Naive thymus-derived CD4-positive, alpha-beta T cell (primary cell): ENCODE measurements around the gene OOSP2. TPM values are rescaled to one million over a fixed set of nuclear protein-coding genes. Genes with fewer than 3 reads are reported as not detected.

ENCODE experiments used
- ATAC-seq: fragments of 150-1000 bp; cut with Tn5 transposase; 2 replicates; pipeline ENCODE4 v1.10.0; 2021; ENCODE audit warnings: mild to moderate bottlenecking, moderate library complexity
- CTCF ChIA-PET: fragments of 350-600 bp; sonication (Branson Sonifier 250); formaldehyde crosslinking; loops from one replicate; lab custom pipeline; 2021; ENCODE audit warnings: antibody characterized with exemption; lab: Charles Lee
- POLR2A ChIA-PET: fragments of 350-600 bp; sonication (Branson Sonifier 250); formaldehyde crosslinking; loops from one replicate; lab custom pipeline; 2021; ENCODE audit warnings: antibody characterized with exemption, inconsistent platforms; lab: Charles Lee
- DNase-seq, 9 donors: peaks; one replicate each; pipeline versions ENCODE4 v3.0.0 to v3.0.0-alpha.2; 2020 to 2022; ENCODE audit warnings: mixed read lengths in 1 of 9
- H3K27ac ChIP-seq: one replicate; pipeline ENCODE4 v1.7.0; 2013; ENCODE audit warnings: mild to moderate bottlenecking, low read depth, low read length, moderate library complexity
- H3K27me3 ChIP-seq, 2 donors: one replicate each; pipeline ENCODE4 v1.7.0; 2013; ENCODE audit warnings: low read length in 2 of 2, mild to moderate bottlenecking in 2 of 2, moderate library complexity in 2 of 2; ENCODE audit not compliant: control insufficient read depth in 2 of 2, insufficient read depth in 2 of 2
- H3K36me3 ChIP-seq, 3 experiments: 1 replicate in 2 of 3; 2 replicates in 1 of 3; pipeline ENCODE4 v1.7.0; 2013; ENCODE audit warnings: low read length in 3 of 3, mild to moderate bottlenecking in 3 of 3, moderate library complexity in 1 of 3; ENCODE audit not compliant: insufficient read depth in 3 of 3, control insufficient read depth in 2 of 3
- H3K4me1 ChIP-seq, 2 donors: one replicate each; pipeline ENCODE4 v1.7.0; 2013; ENCODE audit warnings: low read length in 2 of 2, mild to moderate bottlenecking in 2 of 2, moderate library complexity in 1 of 2; ENCODE audit not compliant: control insufficient read depth in 2 of 2, insufficient read depth in 2 of 2
- H3K4me3 ChIP-seq: 2 replicates; pipeline ENCODE4 v1.7.0; 2013; ENCODE audit warnings: mild to moderate bottlenecking, low read length
- H3K9me3 ChIP-seq, 3 experiments: 1 replicate in 2 of 3; 2 replicates in 1 of 3; pipeline ENCODE4 v1.7.0; 2013; ENCODE audit warnings: low read length in 3 of 3; ENCODE audit not compliant: control insufficient read depth in 2 of 3
- H3K27ac Mint-ChIP-seq, 9 donors: one replicate each; pipeline ENCODE4 v1.8.0; 2020 to 2022; ENCODE audit warnings: mixed read lengths in 9 of 9, mild to moderate bottlenecking in 8 of 9, moderate library complexity in 5 of 9, inconsistent platforms in 2 of 9
- H3K27me3 Mint-ChIP-seq, 5 donors: one replicate each; pipeline ENCODE4 v1.8.0; 2021 to 2022; ENCODE audit warnings: mixed read lengths in 5 of 5, mild to moderate bottlenecking in 1 of 5
- H3K36me3 Mint-ChIP-seq, 5 donors: one replicate each; pipeline ENCODE4 v1.8.0; 2020 to 2022; ENCODE audit warnings: mixed read lengths in 5 of 5, mild to moderate bottlenecking in 3 of 5, inconsistent platforms in 1 of 5
- H3K4me1 Mint-ChIP-seq, 7 donors: one replicate each; pipeline ENCODE4 v1.8.0; 2020 to 2022; ENCODE audit warnings: mixed read lengths in 7 of 7, mild to moderate bottlenecking in 3 of 7, inconsistent platforms in 1 of 7
- H3K4me3 Mint-ChIP-seq, 10 donors: one replicate each; pipeline ENCODE4 v1.8.0; 2020 to 2022; ENCODE audit warnings: mild to moderate bottlenecking in 10 of 10, mixed read lengths in 10 of 10, moderate library complexity in 6 of 10, inconsistent platforms in 2 of 10
- H3K9me3 Mint-ChIP-seq, 11 donors: one replicate each; pipeline ENCODE4 v1.8.0; 2020 to 2022; ENCODE audit warnings: mixed read lengths in 11 of 11, mild to moderate bottlenecking in 4 of 11, inconsistent platforms in 1 of 11, moderate library complexity in 1 of 11
- intact Hi-C, 2 donors: fragments of 100-400 bp; cut with micrococcal nuclease; formaldehyde crosslinking; loops; one replicate each; pipeline ENCODE4 v1.15.1; 2023
- polyA plus RNA-seq, 2 donors: library from polyadenylated mRNA; unstranded; fragments of 300-500 nt; fragmentation: Illumina TruSeq; gene quantifications; one replicate each; pipeline ENCODE4 v1.2.3, GENCODE V29; 2021
- total RNA-seq, 6 experiments: library from RNA in 5 of 6; stranded (reverse) in 5 of 6; gene quantifications; 1 replicate in 5 of 6; 2 replicates in 1 of 6; pipeline ENCODE4 v1.2.3 and lab custom pipeline; 2021 to 2026

OOSP2 gene
- total and polyA plus RNA-seq, 7 experiments from 2014 or later: not detected

DNA sequence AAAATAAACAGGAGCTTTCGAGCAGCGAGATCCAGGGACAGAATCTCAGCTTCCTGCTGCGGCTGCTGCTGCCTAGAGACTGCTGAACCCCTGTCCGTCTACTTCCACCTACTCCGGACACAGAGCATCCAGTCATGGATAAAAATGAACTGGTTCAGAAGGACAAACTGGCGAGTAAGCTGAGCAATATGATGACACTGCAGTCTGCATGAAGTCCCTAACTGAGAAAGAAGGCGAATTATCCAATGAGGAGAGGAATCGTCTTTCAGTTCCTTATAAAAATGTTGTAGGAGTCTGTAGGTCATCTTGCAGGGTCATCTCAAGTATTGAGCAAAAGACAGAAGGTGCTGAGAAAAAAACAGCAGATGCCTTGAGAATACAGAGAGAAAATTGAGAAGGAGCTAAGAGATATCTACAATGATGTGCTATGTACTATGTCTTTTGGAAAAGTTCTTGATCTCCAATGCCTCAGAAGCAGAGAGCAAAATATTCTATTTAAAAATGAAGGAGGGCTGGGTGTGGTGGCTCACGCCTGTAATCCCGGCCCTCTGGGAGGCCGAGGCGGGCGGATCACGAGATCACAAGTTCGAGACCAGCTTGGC lies 37.1 kb downstream of the OOSP2 start:
- POLR2A ChIA-PET: no interaction called here
- intact Hi-C loops: no loop called here
- H3K9me3 Mint-ChIP-seq: peaks cover 0 to 29% (median 5%) of the 10 kb centered on the region in 11 donors

DNA sequence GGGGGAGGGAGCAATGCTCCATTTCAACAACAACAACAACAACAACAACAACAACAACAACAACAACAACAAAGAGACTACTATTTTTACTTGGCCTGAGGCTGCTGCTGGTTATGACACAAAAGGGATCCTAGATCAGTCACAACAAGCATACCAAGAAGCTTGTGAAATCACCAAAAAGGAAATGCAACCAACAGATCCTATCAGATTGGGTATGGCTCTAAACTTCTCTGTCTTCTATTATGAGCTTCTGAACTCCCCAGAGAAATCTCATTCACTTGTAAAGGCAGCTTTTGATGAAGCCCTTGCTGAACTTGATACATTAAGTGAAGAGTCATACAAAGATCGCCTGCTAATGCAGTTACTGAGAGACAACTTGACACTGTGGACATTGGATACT lies 37.8 kb downstream of the OOSP2 start:
- POLR2A ChIA-PET: no interaction called here
- no peaks in the 10 kb centered on the region for H3K9me3 ChIP-seq
- H3K27ac Mint-ChIP-seq: no peak overlapping the region

More for the DNA sequence above, 37.1 kb downstream of the OOSP2 start:
- peaks cover 0 to 1% (median 0%) of the 10 kb centered on the region in 7 donors for H3K4me1 Mint-ChIP-seq
- H3K36me3 ChIP-seq: no peaks in the 10 kb centered on the region
- no peak overlapping the region for H3K27ac ChIP-seq
- H3K36me3 Mint-ChIP-seq: no peaks in the 10 kb centered on the region
- H3K4me1 ChIP-seq: no peaks in the 10 kb centered on the region
- ATAC-seq (no peak), DNase-seq (no peak)
- no peaks in the 10 kb centered on the region for H3K27me3 ChIP-seq
- H3K27ac Mint-ChIP-seq: no peak overlapping the region
- no peaks in the 10 kb centered on the region for H3K9me3 ChIP-seq
- peaks cover 0 to 8% (median 0%) of the 10 kb centered on the region in 5 donors for H3K27me3 Mint-ChIP-seq
- H3K4me3 ChIP-seq: no peak overlapping the region
- CTCF ChIA-PET: interaction anchor here (0.7 kb wide), 1 partner anchor 13 kb away, joined by 3 read pairs; no protein-coding TSS in a partner anchor
- no peak overlapping the region for H3K4me3 Mint-ChIP-seq

DNA sequence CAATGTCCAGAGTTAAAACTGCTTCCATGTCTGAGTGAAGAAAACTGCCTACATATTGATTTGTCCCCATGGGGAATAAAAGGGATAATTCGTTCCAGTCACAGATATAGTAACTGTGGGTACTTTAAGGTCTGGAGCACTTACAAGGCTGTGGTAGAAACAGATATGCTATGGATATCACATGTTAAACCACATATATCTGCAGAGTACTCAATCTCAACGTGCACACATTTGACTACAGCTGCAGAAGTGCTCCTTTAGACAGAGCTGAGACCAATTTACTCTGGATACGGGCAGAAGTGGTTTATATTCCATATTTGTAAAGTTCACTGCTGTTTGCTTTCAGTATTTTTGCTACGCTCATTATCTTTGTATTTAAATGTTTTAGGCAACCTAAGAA lies 38.5 kb downstream of the OOSP2 start:
- H3K27ac ChIP-seq: no peak overlapping the region
- H3K4me1 Mint-ChIP-seq: peaks cover 0 to 1% (median 0%) of the 10 kb centered on the region in 7 donors
- ChIA-PET POLR2A (no interaction called here), CTCF (no interaction called here)
- H3K36me3 Mint-ChIP-seq: no peaks in the 10 kb centered on the region
- H3K4me3 ChIP-seq: no peak overlapping the region
- H3K27me3 Mint-ChIP-seq: peaks cover 0 to 16% (median 0%) of the 10 kb centered on the region in 5 donors
- DNase-seq (no peak), ATAC-seq (no peak)
- H3K4me3 Mint-ChIP-seq: no peak overlapping the region
- no peaks in the 10 kb centered on the region for H3K27me3 ChIP-seq
- no peak overlapping the region for H3K27ac Mint-ChIP-seq
- H3K4me1 ChIP-seq: no peaks in the 10 kb centered on the region
- peaks cover 0 to 27% (median 5%) of the 10 kb centered on the region in 11 donors for H3K9me3 Mint-ChIP-seq
- H3K9me3 ChIP-seq: no peaks in the 10 kb centered on the region
- H3K36me3 ChIP-seq: no peaks in the 10 kb centered on the region
- intact Hi-C loops: no loop called here

More for the DNA sequence above, 37.8 kb downstream of the OOSP2 start:
- H3K36me3 Mint-ChIP-seq: no peaks in the 10 kb centered on the region
- peaks cover 0 to 13% (median 0%) of the 10 kb centered on the region in 5 donors for H3K27me3 Mint-ChIP-seq
- H3K27me3 ChIP-seq: no peaks in the 10 kb centered on the region
- CTCF ChIA-PET: interaction anchor here (0.7 kb wide), 1 partner anchor 14 kb away, joined by 3 read pairs; no protein-coding TSS in a partner anchor
- intact Hi-C loops: no loop called here
- ATAC-seq: peak; percentile 24
- H3K4me1 Mint-ChIP-seq: peaks cover 0 to 1% (median 0%) of the 10 kb centered on the region in 7 donors
- peaks cover 0 to 27% (median 5%) of the 10 kb centered on the region in 11 donors for H3K9me3 Mint-ChIP-seq
- no peak overlapping the region for H3K27ac ChIP-seq
- H3K4me3 Mint-ChIP-seq: no peak overlapping the region
- no peaks in the 10 kb centered on the region for H3K36me3 ChIP-seq
- DNase-seq: no peak
- H3K4me1 ChIP-seq: no peaks in the 10 kb centered on the region
- H3K4me3 ChIP-seq: no peak overlapping the region

DNA sequence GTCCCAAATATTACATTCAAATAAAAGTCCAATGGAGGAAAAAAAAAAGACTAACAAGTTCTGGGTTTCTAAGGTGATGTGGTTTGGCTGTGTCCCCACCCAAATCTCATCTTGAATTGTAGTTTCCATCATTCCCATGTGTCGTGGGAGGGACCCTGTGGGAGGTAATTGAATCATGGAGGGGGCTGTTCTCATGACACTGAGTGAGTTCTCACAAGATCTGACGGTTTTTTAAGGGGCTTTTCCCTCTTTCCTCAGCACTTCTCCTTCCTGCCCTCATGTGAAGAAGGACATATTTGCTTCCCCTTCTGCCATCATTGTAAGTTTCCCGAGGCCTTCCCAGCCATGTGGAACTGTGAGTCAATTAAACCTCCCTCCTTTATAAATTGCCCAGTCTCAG lies 40.3 kb downstream of the OOSP2 start:
- Mint-ChIP-seq H3K9me3 (peaks cover 0 to 18% (median 4%) of the 10 kb centered on the region in 11 donors), H3K27ac (no peak overlapping the region), H3K27me3 (peaks cover 3 to 26% (median 12%) of the 10 kb centered on the region in 5 donors), H3K36me3 (no peaks in the 10 kb centered on the region), H3K4me1 (peaks cover 0 to 1% (median 0%) of the 10 kb centered on the region in 7 donors), H3K4me3 (no peak overlapping the region)
- Histone ChIP-seq H3K27me3 (no peaks in the 10 kb centered on the region), H3K9me3 (no peaks in the 10 kb centered on the region), H3K27ac (no peak overlapping the region), H3K36me3 (no peaks in the 10 kb centered on the region), H3K4me1 (no peaks in the 10 kb centered on the region), H3K4me3 (no peak overlapping the region)
- intact Hi-C loops: no loop called here
- DNase-seq: no peak
- no peak for ATAC-seq
- CTCF ChIA-PET: no interaction called here
- POLR2A ChIA-PET: no interaction called here

DNA sequence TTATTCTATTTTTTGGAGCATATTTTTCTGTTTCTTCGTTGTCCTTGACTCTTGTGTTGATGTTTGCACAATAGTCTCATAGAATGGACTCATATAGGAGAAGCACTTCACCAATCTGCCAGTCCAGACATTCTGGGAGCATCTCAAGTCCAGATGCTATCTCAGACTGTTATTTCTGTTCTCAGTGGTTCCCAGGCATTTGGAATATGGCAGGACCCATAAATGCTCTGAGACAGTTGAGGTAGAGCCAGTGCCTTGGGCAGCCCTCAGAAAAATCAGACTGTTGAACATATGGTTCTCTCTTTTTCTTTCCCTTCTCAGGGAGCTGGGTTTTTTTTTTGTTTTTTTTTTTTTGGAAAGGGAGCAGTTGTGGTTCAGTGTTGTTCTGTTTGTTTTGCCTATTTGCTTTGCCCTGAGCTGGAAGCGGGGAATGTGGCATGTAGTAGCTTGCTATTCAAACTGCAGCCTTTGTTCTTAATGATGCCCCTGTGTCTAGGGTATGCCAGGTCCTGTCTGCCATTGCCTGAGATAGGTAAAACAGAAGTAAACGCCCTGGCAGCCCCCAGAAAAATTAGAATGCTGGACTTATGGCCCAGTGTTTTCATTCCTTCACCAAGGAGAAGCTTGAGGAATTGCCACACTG lies 44.5 kb downstream of the OOSP2 start:
- H3K9me3 Mint-ChIP-seq: peaks cover 0 to 4% (median 0%) of the 10 kb centered on the region in 11 donors
- no peaks in the 10 kb centered on the region for H3K9me3 ChIP-seq
- H3K27me3 Mint-ChIP-seq: peaks cover 3 to 51% (median 19%) of the 10 kb centered on the region in 5 donors
- no peak overlapping the region for H3K4me3 Mint-ChIP-seq
- ATAC-seq (no peak), DNase-seq (no peak)
- no peak overlapping the region for H3K4me3 ChIP-seq
- intact Hi-C loops: no loop called here
- CTCF ChIA-PET: no interaction called here
- H3K27ac Mint-ChIP-seq: no peak overlapping the region
- H3K4me1 ChIP-seq: no peaks in the 10 kb centered on the region
- H3K4me1 Mint-ChIP-seq: no peaks in the 10 kb centered on the region
- H3K27me3 ChIP-seq: no peaks in the 10 kb centered on the region
- H3K27ac ChIP-seq: no peak overlapping the region
- H3K36me3 ChIP-seq: no peaks in the 10 kb centered on the region
- H3K36me3 Mint-ChIP-seq: no peaks in the 10 kb centered on the region
- POLR2A ChIA-PET: no interaction called here

DNA sequence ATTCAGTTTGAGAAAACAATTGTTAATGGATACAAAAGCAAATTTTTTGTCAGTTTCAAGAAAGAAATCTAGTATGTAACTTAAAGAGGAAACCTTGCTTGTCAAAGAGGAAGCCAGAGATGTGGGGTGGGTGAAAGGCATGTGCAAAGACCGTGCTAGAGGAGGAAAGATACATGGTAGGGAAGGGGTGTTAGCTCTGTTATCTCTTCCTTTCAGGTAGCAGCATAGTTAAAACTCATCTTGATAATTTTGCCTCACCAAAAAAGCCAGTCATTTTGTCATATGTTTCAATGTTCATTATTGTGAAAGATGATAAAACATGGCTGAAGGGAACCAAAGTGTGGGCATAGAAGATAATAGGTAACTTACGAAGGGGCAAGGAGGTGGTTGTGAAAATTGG lies 45.7 kb downstream of the OOSP2 start:
- H3K27me3 Mint-ChIP-seq: peaks cover 4 to 46% (median 17%) of the 10 kb centered on the region in 5 donors
- ATAC-seq (peak; percentile 45), DNase-seq (no peak)
- Histone ChIP-seq H3K4me3 (no peak overlapping the region), H3K36me3 (no peaks in the 10 kb centered on the region), H3K27ac (no peak overlapping the region), H3K9me3 (no peaks in the 10 kb centered on the region), H3K27me3 (no peaks in the 10 kb centered on the region), H3K4me1 (no peaks in the 10 kb centered on the region)
- H3K4me3 Mint-ChIP-seq: no peak overlapping the region
- POLR2A ChIA-PET: no interaction called here
- no peaks in the 10 kb centered on the region for H3K36me3 Mint-ChIP-seq
- no peak overlapping the region for H3K27ac Mint-ChIP-seq
- intact Hi-C loops: no loop called here
- H3K9me3 Mint-ChIP-seq: peaks cover 0 to 4% (median 0%) of the 10 kb centered on the region in 11 donors
- no peaks in the 10 kb centered on the region for H3K4me1 Mint-ChIP-seq
- CTCF ChIA-PET: no interaction called here
